ENCODE data around the gene LRRC4. TPM values are rescaled to one million over a fixed set of nuclear protein-coding genes. Genes with fewer than 3 reads are reported as not detected.

Gene LRRC4
- total RNA-seq, 1 experiment from 2014 or later, result 0.26 TPM

- Histone ChIP-seq H4K20me1 (ENCODE audit: low read length) (no peaks in the 10 kb centered on the region), H3K27me3 (ENCODE audit: low read length) (no peaks in the 10 kb centered on the region), H3K4me3 (ENCODE audit: low read length) (no peak overlapping the region), H3K9ac (ENCODE audit: low read length) (no peak overlapping the region), H3K9me3 (ENCODE audit: low read length) (no peaks in the 10 kb centered on the region), H3K4me1 (ENCODE audit: insufficient read depth, low read length) (no peaks in the 10 kb centered on the region), H3K4me2 (ENCODE audit: low read length) (no peak overlapping the region), H3K36me3 (ENCODE audit: low read depth, low read length) (no peaks in the 10 kb centered on the region; the same call in 1 of the 2 replicates), H3K9me2 (replicated peaks; ENCODE audit: low read length) (no peaks in the 10 kb centered on the region), H2AFZ (ENCODE audit: low read length) (no peak overlapping the region), H3K79me2 (ENCODE audit: low read length) (no peaks in the 10 kb centered on the region), H3F3A (ENCODE audit: low read length, unreplicated experiment) (no peaks in the 10 kb centered on the region), H3K27ac (ENCODE audit: low read length) (no peak overlapping the region)
- TF ChIP-seq CTCF (conservative IDR thresholded peaks at IDR 0.05; ENCODE audit: low read depth, low read length) (no peak), EZH2 (IDR thresholded peaks at IDR 0.05; ENCODE audit: low read length, unreplicated experiment) (no peak), EZH2phosphoT487 (IDR thresholded peaks at IDR 0.05; ENCODE audit: borderline replicate concordance, low read length) (no peak)
- ATAC-seq (no peak), DNase-seq (no peak)
- POLR2A ChIA-PET (ENCODE audit: unreplicated experiment), result no interaction called here
- CTCF ChIA-PET, result no interaction called here
- intact Hi-C loops (cut with micrococcal nuclease), result no loop called here
- BruUV-seq (replicated peaks), result no TSS peak
These were observed 24.5 kb downstream of the LRRC4 start for GRCh38 chr7:128006550-128007302.

GRCh38 chr7:128005759-128006159 is 25.5 kb downstream of the LRRC4 start:
- ATAC-seq (no peak), DNase-seq (no peak)
- Histone ChIP-seq H3K4me1 (ENCODE audit: insufficient read depth, low read length) (no peaks in the 10 kb centered on the region), H4K20me1 (ENCODE audit: low read length) (no peaks in the 10 kb centered on the region), H3K9me2 (replicated peaks; ENCODE audit: low read length) (no peaks in the 10 kb centered on the region), H3K9ac (ENCODE audit: low read length) (no peak overlapping the region), H3F3A (ENCODE audit: low read length, unreplicated experiment) (no peaks in the 10 kb centered on the region), H3K27ac (ENCODE audit: low read length) (no peak overlapping the region), H3K4me2 (ENCODE audit: low read length) (no peak overlapping the region), H3K9me3 (ENCODE audit: low read length) (no peaks in the 10 kb centered on the region), H3K79me2 (ENCODE audit: low read length) (no peaks in the 10 kb centered on the region), H2AFZ (ENCODE audit: low read length) (no peak overlapping the region), H3K27me3 (ENCODE audit: low read length) (no peaks in the 10 kb centered on the region), H3K36me3 (ENCODE audit: low read depth, low read length) (no peaks in the 10 kb centered on the region; the same call in 1 of the 2 replicates), H3K4me3 (ENCODE audit: low read length) (no peak overlapping the region)
- no peak for TF ChIP-seq EZH2phosphoT487 (IDR thresholded peaks at IDR 0.05; ENCODE audit: borderline replicate concordance, low read length)
- no peak for TF ChIP-seq CTCF (conservative IDR thresholded peaks at IDR 0.05; ENCODE audit: low read depth, low read length)
- no peak for TF ChIP-seq EZH2 (IDR thresholded peaks at IDR 0.05; ENCODE audit: low read length, unreplicated experiment)
- POLR2A ChIA-PET (ENCODE audit: unreplicated experiment), result no interaction called here
- BruUV-seq (replicated peaks), result no TSS peak
- CTCF ChIA-PET, result no interaction called here
- intact Hi-C loops (cut with micrococcal nuclease), result no loop called here

GRCh38 chr7:128005117-128005516 is 26.1 kb downstream of the LRRC4 start:
- TF ChIP-seq EZH2phosphoT487 (IDR thresholded peaks at IDR 0.05; ENCODE audit: borderline replicate concordance, low read length) (no peak), CTCF (conservative IDR thresholded peaks at IDR 0.05; ENCODE audit: low read depth, low read length) (no peak)
- ChIA-PET POLR2A (ENCODE audit: unreplicated experiment) (no interaction called here), CTCF (no interaction called here)
- intact Hi-C loops (cut with micrococcal nuclease), result no loop called here
- Histone ChIP-seq H3K4me2 (ENCODE audit: low read length) (no peak overlapping the region), H3K9me2 (replicated peaks; ENCODE audit: low read length) (no peaks in the 10 kb centered on the region), H3K79me2 (ENCODE audit: low read length) (no peaks in the 10 kb centered on the region), H3K4me1 (ENCODE audit: insufficient read depth, low read length) (no peaks in the 10 kb centered on the region), H3K9ac (ENCODE audit: low read length) (no peak overlapping the region), H4K20me1 (ENCODE audit: low read length) (no peaks in the 10 kb centered on the region), H3F3A (ENCODE audit: low read length, unreplicated experiment) (no peaks in the 10 kb centered on the region), H3K27ac (ENCODE audit: low read length) (no peak overlapping the region), H2AFZ (ENCODE audit: low read length) (no peak overlapping the region), H3K9me3 (ENCODE audit: low read length) (no peaks in the 10 kb centered on the region), H3K27me3 (ENCODE audit: low read length) (no peaks in the 10 kb centered on the region), H3K4me3 (ENCODE audit: low read length) (no peak overlapping the region), H3K36me3 (ENCODE audit: low read depth, low read length) (no peaks in the 10 kb centered on the region; the same call in 1 of the 2 replicates)
- no TSS peak for BruUV-seq (replicated peaks)
- DNase-seq (no peak), ATAC-seq (no peak)
